IPS-20b (cell line): ENCODE data around the gene SLC6A9.

Experiments used
- H3K27ac ChIP-seq: one replicate; pipeline ENCODE4 v1.5.1; 2013; ENCODE audit warnings: low read length
- H3K27me3 ChIP-seq: 2 replicates; pipeline ENCODE4 v1.6.1; 2013; ENCODE audit warnings: mild to moderate bottlenecking, low read length, inconsistent platforms; ENCODE audit not compliant: insufficient read depth
- H3K36me3 ChIP-seq: 2 replicates; pipeline ENCODE4 v1.6.1; 2013; ENCODE audit warnings: low read depth, mild to moderate bottlenecking, inconsistent platforms, low read length, moderate library complexity; ENCODE audit not compliant: insufficient read depth
- H3K4me1 ChIP-seq: 2 replicates; pipeline ENCODE4 v1.6.1; 2013; ENCODE audit warnings: mild to moderate bottlenecking, control low read depth, inconsistent platforms, low read length, moderate library complexity; ENCODE audit not compliant: insufficient read depth
- H3K4me3 ChIP-seq: 2 replicates; pipeline ENCODE4 v1.5.1; 2013; ENCODE audit warnings: mild to moderate bottlenecking, low read length, inconsistent platforms
- H3K9ac ChIP-seq: 2 replicates; pipeline ENCODE4 v1.6.1; 2013; ENCODE audit warnings: low read depth, mild to moderate bottlenecking, inconsistent platforms, low read length, moderate library complexity
- H3K9me3 ChIP-seq: 2 replicates; pipeline ENCODE4 v1.6.1; 2013; ENCODE audit warnings: mild to moderate bottlenecking, low read depth, low read length, inconsistent platforms; ENCODE audit not compliant: insufficient read depth

SLC6A9 gene

DNA sequence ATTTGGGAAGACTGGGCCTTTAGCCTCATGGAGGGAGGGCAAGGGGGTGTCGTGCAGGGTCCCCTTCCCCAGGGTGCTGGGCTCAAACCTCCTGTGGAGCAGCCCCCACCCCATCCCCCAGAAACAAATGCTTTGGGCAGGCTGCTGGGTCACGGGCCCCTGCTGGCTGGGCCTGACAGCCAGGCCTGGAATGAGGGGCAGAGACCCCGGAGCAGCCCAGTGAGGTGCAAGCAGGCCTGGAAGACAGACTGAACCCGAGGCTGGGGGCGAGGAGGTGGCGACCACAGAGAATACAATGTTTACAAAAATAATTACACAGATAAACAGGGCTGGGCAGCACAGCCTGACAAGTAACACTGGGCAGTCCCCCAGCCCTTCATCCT, 34.5 kb downstream of the SLC6A9 start:
- H3K36me3 ChIP-seq: peaks cover 22% of the 10 kb centered on the region; the same call in 1 of the 2 replicates
- H3K4me1 ChIP-seq: peaks cover 5% of the 10 kb centered on the region; the same call in 1 of the 2 replicates
- H3K27me3 ChIP-seq: peaks cover 6% of the 10 kb centered on the region; the same call in 1 of the 2 replicates
- no peaks in the 10 kb centered on the region for H3K9me3 ChIP-seq
- no peak overlapping the region for H3K9ac ChIP-seq
- H3K4me3 ChIP-seq: no peak overlapping the region
- no peak overlapping the region for H3K27ac ChIP-seq

- H3K9me3 ChIP-seq: no peaks in the 10 kb centered on the region
- H3K4me1 ChIP-seq: peaks cover 5% of the 10 kb centered on the region; the same call in 1 of the 2 replicates
- H3K27me3 ChIP-seq: peaks cover 6% of the 10 kb centered on the region; the same call in 1 of the 2 replicates
- no peak overlapping the region for H3K4me3 ChIP-seq
- peaks cover 16% of the 10 kb centered on the region; the same call in 1 of the 2 replicates for H3K36me3 ChIP-seq
- H3K27ac ChIP-seq: no peak overlapping the region
- H3K9ac ChIP-seq: no peak overlapping the region
Measured at GRCh38 chr1:43995984-43996732, 35.1 kb downstream of the SLC6A9 start.

GRCh38 chr1:43994794-43995790, 36.2 kb downstream of the SLC6A9 start:
- Histone ChIP-seq H3K27ac (no peak overlapping the region), H3K4me1 (peaks cover 5% of the 10 kb centered on the region; the same call in 1 of the 2 replicates), H3K36me3 (peaks cover 6% of the 10 kb centered on the region; the same call in 1 of the 2 replicates), H3K4me3 (no peak overlapping the region), H3K9ac (no peak overlapping the region), H3K27me3 (peaks cover 6% of the 10 kb centered on the region; the same call in 1 of the 2 replicates), H3K9me3 (no peaks in the 10 kb centered on the region)

DNA sequence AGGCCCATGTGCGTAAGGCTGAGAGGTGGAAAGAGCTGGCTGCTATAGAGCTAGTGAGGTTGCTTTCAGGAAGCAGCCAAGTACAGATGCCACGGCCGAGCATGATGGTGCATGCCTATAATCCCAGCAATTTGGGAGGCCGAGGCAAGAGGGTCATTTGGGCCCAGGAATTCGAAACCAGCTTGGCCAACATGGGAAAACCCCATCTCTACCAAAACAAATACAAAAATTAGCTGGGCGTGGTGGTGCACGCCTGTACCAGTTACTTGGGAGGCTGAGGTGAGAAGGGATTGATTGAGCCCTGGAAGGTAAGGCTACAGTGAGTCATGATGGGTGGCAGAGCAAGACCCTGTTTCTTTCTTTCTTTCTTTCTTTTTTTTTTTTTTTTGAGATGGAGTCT, 37.2 kb downstream of the SLC6A9 start:
- Histone ChIP-seq H3K9me3 (no peaks in the 10 kb centered on the region), H3K27ac (no peak overlapping the region), H3K27me3 (peaks cover 6% of the 10 kb centered on the region; the same call in 1 of the 2 replicates), H3K9ac (no peak overlapping the region), H3K4me3 (no peak overlapping the region), H3K36me3 (no peaks in the 10 kb centered on the region), H3K4me1 (peaks cover 5% of the 10 kb centered on the region; the same call in 1 of the 2 replicates)

DNA sequence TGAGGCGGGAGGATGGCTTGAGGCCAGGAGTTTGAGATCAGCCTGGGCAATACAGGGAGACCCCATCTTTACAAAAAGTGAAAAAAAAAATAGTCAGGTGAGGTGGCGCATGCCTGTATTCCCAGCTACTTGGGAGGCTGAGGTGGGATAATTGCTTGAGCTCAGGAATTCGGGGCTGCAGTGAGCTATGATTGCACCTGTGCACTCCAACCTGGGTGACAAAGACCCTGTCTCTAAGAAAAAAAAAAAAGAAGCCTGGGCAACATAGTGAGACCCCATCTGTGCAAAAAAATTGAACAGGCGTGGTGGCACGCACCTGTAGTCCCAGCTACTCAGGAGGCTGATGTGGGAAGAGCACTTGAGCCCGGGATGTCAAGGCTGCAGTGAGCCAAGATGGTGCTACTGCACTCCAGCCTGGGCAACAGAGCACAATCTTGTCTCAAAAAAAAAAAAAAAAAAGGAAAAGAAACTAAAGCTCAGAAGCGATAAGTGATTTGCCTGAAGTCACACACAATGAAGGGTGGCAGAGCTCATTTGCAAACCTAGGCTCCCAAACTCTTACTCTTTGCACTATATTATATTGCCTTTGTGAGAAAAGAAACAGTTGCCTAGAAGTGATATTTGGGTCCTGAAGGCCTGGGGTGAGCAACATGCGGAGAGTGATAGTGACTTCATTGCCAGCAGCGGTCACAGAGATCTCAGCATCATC, 37.9 kb downstream of the SLC6A9 start:
- no peak overlapping the region for H3K4me3 ChIP-seq
- no peak overlapping the region for H3K9ac ChIP-seq
- H3K27me3 ChIP-seq: peaks cover 6% of the 10 kb centered on the region; the same call in 1 of the 2 replicates
- no peaks in the 10 kb centered on the region for H3K9me3 ChIP-seq
- H3K36me3 ChIP-seq: no peaks in the 10 kb centered on the region
- H3K27ac ChIP-seq: no peak overlapping the region
- peaks cover 5% of the 10 kb centered on the region; the same call in 1 of the 2 replicates for H3K4me1 ChIP-seq

GRCh38 chr1:43992232-43992995, 38.8 kb downstream of the SLC6A9 start:
- H3K9me3 ChIP-seq: no peaks in the 10 kb centered on the region
- peak overlapping the region; percentile 56; the same call in 1 of the 2 replicates for H3K9ac ChIP-seq
- peaks cover 6% of the 10 kb centered on the region; the same call in 1 of the 2 replicates for H3K27me3 ChIP-seq
- H3K4me1 ChIP-seq: peaks cover 5% of the 10 kb centered on the region; the same call in 1 of the 2 replicates
- H3K4me3 ChIP-seq: peak overlapping the region; percentile 80
- H3K36me3 ChIP-seq: no peaks in the 10 kb centered on the region
- no peak overlapping the region for H3K27ac ChIP-seq

DNA sequence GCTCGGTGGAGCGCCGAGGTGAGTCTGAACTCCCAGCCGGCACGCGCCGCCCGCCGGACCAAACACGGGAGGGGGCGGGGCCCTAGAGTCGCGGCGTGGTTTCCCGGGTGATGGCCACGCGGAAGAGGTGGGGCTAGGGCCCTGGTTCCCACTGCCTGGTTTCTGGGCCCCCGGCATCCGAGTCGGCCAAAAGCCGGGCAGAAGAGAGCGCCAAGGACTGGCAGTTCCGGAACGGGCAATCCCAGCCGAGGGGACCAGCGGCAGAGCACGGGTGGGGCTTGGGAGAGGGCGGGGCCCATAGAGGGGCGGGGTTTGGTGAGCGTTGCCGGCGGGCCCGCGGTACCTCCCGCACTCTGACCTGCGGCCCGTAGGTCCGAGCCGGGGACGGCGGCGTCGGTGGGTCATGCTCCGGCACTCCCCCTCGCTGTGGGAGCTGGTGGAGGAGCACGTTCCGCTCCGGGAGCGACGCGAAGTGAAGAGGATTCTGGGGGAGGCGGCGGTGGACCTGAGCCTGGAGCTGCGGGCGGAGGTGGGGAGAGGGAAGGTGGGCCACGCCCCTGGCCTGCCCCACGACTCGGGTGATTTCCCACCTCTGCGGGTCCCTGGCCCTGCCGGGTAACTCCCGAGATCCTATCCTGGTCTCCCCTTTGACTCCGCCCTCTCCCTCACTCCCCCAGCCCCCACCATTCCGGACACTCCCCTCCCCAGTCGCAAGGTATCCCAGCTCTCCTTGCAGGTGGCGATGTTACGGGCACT, 39.6 kb downstream of the SLC6A9 start, which contains the start of gene CCDC24:
TSS of gene CCDC24 (plus strand) at position 124 of the 756 bp plus-strand sequence. CDS start at position 404, 280 bp downstream.
- no peaks in the 10 kb centered on the region for H3K9me3 ChIP-seq
- peak within 1 kb of the TSS; percentile 49 for H3K27ac ChIP-seq
- peak within 1 kb of the TSS; percentile 80 for H3K4me3 ChIP-seq
- peaks cover 5% of the 10 kb centered on the region; the same call in 1 of the 2 replicates for H3K4me1 ChIP-seq
- H3K27me3 ChIP-seq: peaks cover 6% of the 10 kb centered on the region; the same call in 1 of the 2 replicates
- H3K9ac ChIP-seq: peak within 1 kb of the TSS; percentile 56; the same call in 1 of the 2 replicates
- 0 out of 2 replicates have a peak, but pooled peaks cover under 1% of the 10 kb centered on the region for H3K36me3 ChIP-seq

DNA sequence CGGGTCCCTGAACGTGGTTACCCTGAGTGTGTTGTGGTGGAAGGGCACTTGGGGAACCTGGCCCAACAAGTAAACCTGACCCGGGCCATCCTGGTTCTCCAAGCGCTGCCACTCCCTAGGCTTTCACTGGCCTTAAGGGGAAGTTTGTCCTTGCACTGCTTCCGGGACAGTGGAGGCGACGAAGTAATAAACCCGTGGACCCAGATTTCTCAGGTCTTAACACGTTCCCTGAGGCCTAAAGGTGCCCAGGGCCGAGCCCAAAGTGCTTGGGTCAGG, 40.1 kb downstream of the SLC6A9 start:
- Histone ChIP-seq H3K9ac (peak overlapping the region; percentile 56; the same call in 1 of the 2 replicates), H3K27me3 (peaks cover 6% of the 10 kb centered on the region; the same call in 1 of the 2 replicates), H3K4me3 (peak overlapping the region; percentile 80), H3K9me3 (no peaks in the 10 kb centered on the region), H3K36me3 (peaks cover 5% of the 10 kb centered on the region; the same call in 1 of the 2 replicates), H3K4me1 (peaks cover 5% of the 10 kb centered on the region; the same call in 1 of the 2 replicates), H3K27ac (peak overlapping the region; percentile 49)

DNA sequence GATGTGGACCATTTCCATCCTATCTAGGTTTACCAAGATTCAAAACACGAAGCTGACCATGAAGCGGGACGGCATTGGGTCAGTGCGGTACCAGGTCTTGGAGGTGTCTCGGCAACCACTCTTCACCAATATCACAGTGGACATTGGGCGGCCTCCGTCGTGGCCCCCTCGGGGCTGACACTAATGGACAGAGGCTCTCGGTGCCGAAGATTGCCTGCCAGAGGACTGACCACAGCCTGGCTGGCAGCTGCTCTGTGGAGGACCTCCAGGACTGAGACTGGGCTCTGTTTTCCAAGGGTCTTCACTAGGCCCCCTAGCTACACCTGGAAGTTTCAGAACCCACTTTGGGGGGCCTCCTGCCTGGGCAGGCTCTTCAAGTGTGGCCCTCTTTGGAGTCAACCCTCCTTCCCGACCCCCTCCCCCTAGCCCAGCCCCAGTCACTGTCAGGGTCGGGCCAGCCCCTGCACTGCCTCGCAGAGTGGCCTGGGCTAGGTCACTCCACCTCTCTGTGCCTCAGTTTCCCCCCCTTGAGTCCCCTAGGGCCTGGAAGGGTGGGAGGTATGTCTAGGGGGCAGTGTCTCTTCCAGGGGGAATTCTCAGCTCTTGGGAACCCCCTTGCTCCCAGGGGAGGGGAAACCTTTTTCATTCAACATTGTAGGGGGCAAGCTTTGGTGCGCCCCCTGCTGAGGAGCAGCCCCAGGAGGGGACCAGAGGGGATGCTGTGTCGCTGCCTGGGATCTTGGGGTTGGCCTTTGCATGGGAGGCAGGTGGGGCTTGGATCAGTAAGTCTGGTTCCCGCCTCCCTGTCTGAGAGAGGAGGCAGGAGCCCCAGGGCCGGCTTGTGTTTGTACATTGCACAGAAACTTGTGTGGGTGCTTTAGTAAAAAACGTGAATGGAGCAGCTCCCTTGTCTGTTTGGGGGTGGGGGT, 40.7 kb downstream of the SLC6A9 start:
- Histone ChIP-seq H3K4me3 (peak overlapping the region; percentile 80), H3K27me3 (peaks cover 6% of the 10 kb centered on the region; the same call in 1 of the 2 replicates), H3K27ac (no peak overlapping the region), H3K36me3 (peaks cover 11% of the 10 kb centered on the region; the same call in 1 of the 2 replicates), H3K9ac (peak overlapping the region; percentile 56; the same call in 1 of the 2 replicates), H3K9me3 (no peaks in the 10 kb centered on the region), H3K4me1 (peaks cover 5% of the 10 kb centered on the region; the same call in 1 of the 2 replicates)
